SK-N-SH (cell line): Measurements from ENCODE around the gene NOX5. TPM values are rescaled to one million over a fixed set of nuclear protein-coding genes. Genes with fewer than 3 reads are reported as not detected.

ENCODE experiments used
- CTCF ChIA-PET: fragments of 300-600, 350-600 bp; formaldehyde crosslinking; extraction: SDS; loops from one replicate; lab custom pipeline; 2021; lab: Yijun Ruan, JAX
- POLR2A ChIA-PET: fragments of 350-600 bp; sonication (Branson Sonifier 250); formaldehyde crosslinking; extraction: SDS; loops from one replicate; lab custom pipeline; 2020; ENCODE audit warnings: antibody characterized with exemption, inconsistent platforms; lab: Yijun Ruan, JAX
- DNase-seq: peaks from one replicate; pipeline ENCODE4 v3.0.0; 2012
- H2AFZ ChIP-seq: fragments of 200-600 bp; sonication (generic); 2 replicates; pipeline ENCODE4 v1.8.1; 2016; ENCODE audit warnings: antibody characterized with exemption, mild to moderate bottlenecking, low read depth
- H3F3A ChIP-seq: fragments of 200-600 bp; sonication (generic); replicated peaks from 2 replicates; pipeline ENCODE3; 2016; ENCODE audit warnings: antibody characterized with exemption, mild to moderate bottlenecking; ENCODE audit not compliant: insufficient read depth
- H3K27ac ChIP-seq, 2 experiments: fragments of 200-500 bp in 1 of 2; fragments of 200-600 bp in 1 of 2; sonication (Bioruptor generic) in 1 of 2; sonication (generic), shearing (Covaris generic) in 1 of 2; 2 replicates each; pipeline versions ENCODE4 v1.5.1 to v1.6.1; 2014 to 2016; ENCODE audit warnings: low read depth in 2 of 2, inconsistent platforms in 1 of 2, low read length in 1 of 2, mild to moderate bottlenecking in 1 of 2, mixed read lengths in 1 of 2
- H3K27me3 ChIP-seq: fragments of 200-600 bp; sonication (generic), shearing (Covaris generic); 2 replicates; pipeline ENCODE4 v1.6.1; 2016; ENCODE audit warnings: mixed run types; ENCODE audit not compliant: insufficient read depth
- H3K36me3 ChIP-seq, 2 experiments: fragments of 200-500 bp in 1 of 2; fragments of 200-600 bp in 1 of 2; sonication (Bioruptor generic) in 1 of 2; sonication (generic) in 1 of 2; replicated peaks in 1 of 2; 2 replicates each; pipeline versions ENCODE3 to v1.5.1; 2014 to 2016; ENCODE audit warnings: low read length in 1 of 2, mild to moderate bottlenecking in 1 of 2; ENCODE audit not compliant: insufficient read depth in 2 of 2, control insufficient read depth in 1 of 2
- H3K4me1 ChIP-seq, 2 experiments: fragments of 200-500 bp in 1 of 2; fragments of 200-600 bp in 1 of 2; sonication (Bioruptor generic) in 1 of 2; sonication (generic), shearing (Covaris generic) in 1 of 2; 2 replicates each; pipeline versions ENCODE4 v1.5.1 to v1.6.1; 2014 to 2016; ENCODE audit warnings: low read depth in 1 of 2, low read length in 1 of 2, mixed run types in 1 of 2; ENCODE audit not compliant: insufficient read depth in 2 of 2, control insufficient read depth in 1 of 2
- H3K4me2 ChIP-seq: fragments of 200-600 bp; sonication (generic), shearing (Covaris generic); 2 replicates; pipeline ENCODE4 v1.6.1; 2017; ENCODE audit warnings: mixed run types
- H3K4me3 ChIP-seq, 2 experiments: fragments of 200-500 bp in 1 of 2; fragments of 200-600 bp in 1 of 2; sonication (Bioruptor generic) in 1 of 2; sonication (generic), shearing (Covaris generic) in 1 of 2; 2 replicates each; pipeline versions ENCODE4 v1.5.1 to v1.8.1; 2014 to 2016; ENCODE audit warnings: low read depth in 2 of 2, inconsistent platforms in 1 of 2, low read length in 1 of 2, mild to moderate bottlenecking in 1 of 2, mixed read lengths in 1 of 2, moderate library complexity in 1 of 2
- H3K79me2 ChIP-seq: fragments of 200-600 bp; sonication (generic); 2 replicates; pipeline ENCODE4 v1.8.1; 2017; ENCODE audit warnings: mild to moderate bottlenecking; ENCODE audit not compliant: insufficient read depth
- H3K9ac ChIP-seq: fragments of 200-600 bp; sonication (generic); 2 replicates; pipeline ENCODE4 v1.6.1; 2017; ENCODE audit warnings: mixed run types
- H3K9me2 ChIP-seq: fragments of 200-600 bp; sonication (generic); 2 replicates; pipeline ENCODE4 v1.6.1; 2017; ENCODE audit warnings: mixed run types
- H3K9me3 ChIP-seq: fragments of 200-600 bp; sonication (generic); 2 replicates; pipeline ENCODE4 v1.6.1; 2017; ENCODE audit warnings: mixed run types, mild to moderate bottlenecking, moderate library complexity
- H4K20me1 ChIP-seq: fragments of 200-600 bp; sonication (generic); 2 replicates; pipeline ENCODE4 v1.6.1; 2017; ENCODE audit warnings: mild to moderate bottlenecking, mixed run types; ENCODE audit not compliant: insufficient read depth
- ELF1 ChIP-seq: IDR thresholded peaks from 2 replicates; pipeline ENCODE4 v1.4.0; 2012
- EP300 ChIP-seq, 2 experiments: IDR thresholded peaks; 2 replicates each; pipeline versions ENCODE4 v1.4.0 to v1.6.1; 2012; ENCODE audit warnings: borderline replicate concordance in 1 of 2, low read depth in 1 of 2, low read length in 1 of 2
- EZH2phosphoT487 ChIP-seq: fragments of 200-600 bp; sonication (generic); IDR thresholded peaks from 2 replicates; pipeline ENCODE4 v1.6.1; 2017; ENCODE audit warnings: low read depth, mixed run types, mild to moderate bottlenecking, antibody characterized with exemption, moderate library complexity, borderline replicate concordance
- FOSL2 ChIP-seq: IDR thresholded peaks from 2 replicates; pipeline ENCODE4 v1.4.0; 2012; ENCODE audit warnings: low read depth, mild to moderate bottlenecking, moderate library complexity, borderline replicate concordance
- FOXJ3 ChIP-seq: sonication (generic); formaldehyde crosslinking; IDR thresholded peaks from 2 replicates; pipeline ENCODE4 v1.5.1; 2020; ENCODE audit warnings: mild to moderate bottlenecking, missing genetic modification reagents
- FOXM1 ChIP-seq: IDR thresholded peaks from 2 replicates; pipeline ENCODE4 v1.4.0; 2012; ENCODE audit warnings: low read depth, mild to moderate bottlenecking
- GABPA ChIP-seq: IDR thresholded peaks from 2 replicates; pipeline ENCODE4 v1.4.0; 2012; ENCODE audit warnings: low read depth, mild to moderate bottlenecking
- GATA2 ChIP-seq: sonication (generic); formaldehyde crosslinking; IDR thresholded peaks from 2 replicates; pipeline ENCODE4 v1.5.0; 2020; ENCODE audit warnings: mild to moderate bottlenecking, missing genetic modification reagents
- MEF2A ChIP-seq: IDR thresholded peaks from 2 replicates; pipeline ENCODE4 v1.4.0; 2012; ENCODE audit warnings: low read depth, borderline replicate concordance
- MXI1 ChIP-seq: IDR thresholded peaks from 2 replicates; pipeline ENCODE4 v1.6.1; 2012; ENCODE audit warnings: mild to moderate bottlenecking, low read depth, low read length, improper control_type of control experiment
- NFIC ChIP-seq: IDR thresholded peaks from 2 replicates; pipeline ENCODE4 v1.4.0; 2012; ENCODE audit warnings: borderline replicate concordance
- RAD21 ChIP-seq: IDR thresholded peaks from 2 replicates; pipeline ENCODE4 v1.6.1; 2012; ENCODE audit warnings: mild to moderate bottlenecking, low read length
- RCOR1 ChIP-seq: fragments of 150-350 bp; IDR thresholded peaks from 2 replicates; pipeline ENCODE4 v1.6.1; 2017; ENCODE audit warnings: antibody characterized with exemption, low read length
- RFX5 ChIP-seq: IDR thresholded peaks from 2 replicates; pipeline ENCODE4 v1.6.1; 2012; ENCODE audit warnings: mild to moderate bottlenecking, improper control_type of control experiment, low read length
- TCF12 ChIP-seq: IDR thresholded peaks from 2 replicates; pipeline ENCODE4 v1.4.0; 2012
- TEAD4 ChIP-seq: IDR thresholded peaks from 2 replicates; pipeline ENCODE4 v1.4.0; 2012; ENCODE audit warnings: mild to moderate bottlenecking, borderline replicate concordance; ENCODE audit not compliant: insufficient read depth
- YY1 ChIP-seq: IDR thresholded peaks from 2 replicates; pipeline ENCODE4 v1.4.0; 2012; ENCODE audit warnings: low read depth, mild to moderate bottlenecking
- WGBS: methylation state at CpG from one replicate; pipeline ENCODE4 v1.1.6; 2017; ENCODE audit warnings: low lambda C conversion rate; 5-methylcytosine and 5-hydroxymethylcytosine counted together
- polyA plus RNA-seq, 3 experiments: library from polyadenylated mRNA; depleted of rRNA; stranded (reverse); fragments of >200 nt; gene quantifications; 2 replicates each; pipeline ENCODE4 v1.2.3, GENCODE V29; 2012
- TF ChIP-seq, protein P1 (sequence below): fragments of 150-350 bp; IDR thresholded peaks from 2 replicates; pipeline ENCODE4 v1.6.1; 2016; ENCODE audit warnings: mild to moderate bottlenecking, low read depth, low read length
- TF ChIP-seq, protein P2 (sequence below): fragments of 150-350 bp; IDR thresholded peaks from 2 replicates; pipeline ENCODE4 v1.6.1; 2017; ENCODE audit warnings: antibody characterized with exemption, low read length, low read depth, borderline replicate concordance
- TF ChIP-seq, protein P3 (sequence below): IDR thresholded peaks from 2 replicates; pipeline ENCODE4 v1.4.0; 2012; ENCODE audit warnings: low read depth
- TF ChIP-seq, protein P4 (sequence below): IDR thresholded peaks from 2 replicates; pipeline ENCODE4 v1.4.0; 2012; ENCODE audit warnings: low read depth, borderline replicate concordance

Gene NOX5
- polyA plus RNA-seq, 1 of the 3 experiments (the other 2 are of a cell fraction): 0.05 TPM

DNA sequence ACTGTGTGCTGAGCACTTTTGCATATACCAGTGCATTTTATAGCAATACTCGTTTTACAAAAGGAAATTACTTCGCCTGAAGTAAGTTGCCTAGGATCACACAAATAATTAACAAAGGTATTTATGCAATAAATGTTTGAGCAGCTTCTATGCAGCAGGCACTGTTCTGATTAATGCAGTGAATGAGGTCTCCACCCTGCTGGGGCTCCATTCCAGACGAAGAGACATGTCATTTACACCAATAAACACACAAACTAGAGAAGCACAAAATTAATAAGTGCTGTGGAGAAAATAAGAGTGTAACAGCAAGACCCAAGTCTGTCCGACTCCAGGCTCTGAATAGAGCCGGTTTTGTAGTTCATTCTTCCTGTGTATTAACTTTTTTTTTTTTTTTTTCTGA, 17.5 kb downstream of the NOX5 start:
- 60% methylated on average over 5 of the region's 5 CpGs for WGBS
- H2AFZ ChIP-seq: no peak overlapping the region
- CTCF ChIA-PET: interaction anchor here (0.6 to 2.4 kb wide), 36 partner anchors 8 to 772 kb away, joined by 3 to 15 read pairs (median 4); partner anchors contain the start of genes GLCE and NOX5

DNA sequence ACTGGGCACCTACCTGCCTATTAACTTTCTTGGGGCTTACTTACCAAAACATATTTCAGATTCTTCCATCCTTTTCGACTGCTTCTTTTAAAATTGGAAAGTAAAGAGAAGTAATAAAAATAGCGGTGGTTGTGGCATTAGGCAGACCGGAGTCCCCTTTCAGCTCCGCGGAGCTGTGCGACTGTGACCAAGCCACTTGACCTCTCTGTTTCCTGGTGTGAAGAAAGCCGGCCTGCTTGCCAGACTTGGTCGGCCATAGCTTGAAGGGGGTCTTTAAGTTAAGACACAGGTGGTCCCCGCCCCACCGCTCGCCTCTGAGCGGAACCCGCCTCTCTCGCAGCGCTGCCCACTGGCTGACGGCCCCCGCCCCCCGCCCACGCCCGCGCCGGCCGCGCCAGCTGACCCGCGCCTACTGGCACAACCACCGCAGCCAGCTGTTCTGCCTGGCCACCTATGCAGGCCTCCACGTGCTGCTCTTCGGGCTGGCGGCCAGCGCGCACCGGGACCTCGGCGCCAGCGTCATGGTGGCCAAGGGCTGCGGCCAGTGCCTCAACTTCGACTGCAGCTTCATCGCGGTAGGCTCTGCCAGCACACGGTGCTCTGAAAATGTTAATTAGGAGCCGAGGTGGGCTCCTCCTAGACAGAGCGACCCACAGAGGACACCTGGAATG, 18.3 kb downstream of the NOX5 start:
- Histone ChIP-seq H3F3A (peaks cover 6% of the 10 kb centered on the region), H3K4me1 (no peaks in the 10 kb centered on the region; a peak in 1 of 4 replicates), H3K27me3 (no peaks in the 10 kb centered on the region), H3K36me3 (no peaks in the 10 kb centered on the region), H3K27ac (no peak overlapping the region), H2AFZ (no peak overlapping the region), H3K9me2 (no peaks in the 10 kb centered on the region), H3K4me2 (no peak overlapping the region), H3K79me2 (no peaks in the 10 kb centered on the region), H3K9me3 (no peaks in the 10 kb centered on the region), H3K4me3 (no peak overlapping the region), H4K20me1 (no peaks in the 10 kb centered on the region), H3K9ac (no peak overlapping the region)
- CTCF ChIA-PET: interaction anchor here (0.7 to 2.4 kb wide), 4 partner anchors 8 to 106 kb away, joined by 3 to 15 read pairs (median 6); no protein-coding TSS in a partner anchor
- DNase-seq: no peak
- 95% methylated on average over 21 of the region's 43 CpGs for WGBS
- TF ChIP-seq FOXM1 (no peak), FOXJ3 (CRISPR knock-in tag) (no peak), GABPA (no peak), TEAD4 (no peak), NFIC (no peak), EP300 (IDR thresholded peaks at IDR 0.05; ENCODE audit: borderline replicate concordance in 1 of 2, low read depth in 1 of 2, low read length in 1 of 2) (no peak), RAD21 (no peak), YY1 (no peak), MXI1 (no peak), ELF1 (no peak), RFX5 (no peak), EZH2phosphoT487 (no peak)
- TF ChIP-seq, protein P1, sequence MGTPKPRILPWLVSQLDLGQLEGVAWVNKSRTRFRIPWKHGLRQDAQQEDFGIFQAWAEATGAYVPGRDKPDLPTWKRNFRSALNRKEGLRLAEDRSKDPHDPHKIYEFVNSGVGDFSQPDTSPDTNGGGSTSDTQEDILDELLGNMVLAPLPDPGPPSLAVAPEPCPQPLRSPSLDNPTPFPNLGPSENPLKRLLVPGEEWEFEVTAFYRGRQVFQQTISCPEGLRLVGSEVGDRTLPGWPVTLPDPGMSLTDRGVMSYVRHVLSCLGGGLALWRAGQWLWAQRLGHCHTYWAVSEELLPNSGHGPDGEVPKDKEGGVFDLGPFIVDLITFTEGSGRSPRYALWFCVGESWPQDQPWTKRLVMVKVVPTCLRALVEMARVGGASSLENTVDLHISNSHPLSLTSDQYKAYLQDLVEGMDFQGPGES: no peak
- TF ChIP-seq, protein P2, sequence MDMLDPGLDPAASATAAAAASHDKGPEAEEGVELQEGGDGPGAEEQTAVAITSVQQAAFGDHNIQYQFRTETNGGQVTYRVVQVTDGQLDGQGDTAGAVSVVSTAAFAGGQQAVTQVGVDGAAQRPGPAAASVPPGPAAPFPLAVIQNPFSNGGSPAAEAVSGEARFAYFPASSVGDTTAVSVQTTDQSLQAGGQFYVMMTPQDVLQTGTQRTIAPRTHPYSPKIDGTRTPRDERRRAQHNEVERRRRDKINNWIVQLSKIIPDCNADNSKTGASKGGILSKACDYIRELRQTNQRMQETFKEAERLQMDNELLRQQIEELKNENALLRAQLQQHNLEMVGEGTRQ: no peak
- TF ChIP-seq, protein P3, sequence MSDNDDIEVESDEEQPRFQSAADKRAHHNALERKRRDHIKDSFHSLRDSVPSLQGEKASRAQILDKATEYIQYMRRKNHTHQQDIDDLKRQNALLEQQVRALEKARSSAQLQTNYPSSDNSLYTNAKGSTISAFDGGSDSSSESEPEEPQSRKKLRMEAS: no peak
- POLR2A ChIA-PET: no interaction called here

More for the DNA sequence above, 17.5 kb downstream of the NOX5 start:
- Histone ChIP-seq H3K27ac (no peak overlapping the region), H3K9me2 (no peaks in the 10 kb centered on the region), H3F3A (peaks cover 6% of the 10 kb centered on the region), H4K20me1 (no peaks in the 10 kb centered on the region), H3K27me3 (no peaks in the 10 kb centered on the region), H3K9me3 (no peaks in the 10 kb centered on the region), H3K4me2 (peak overlapping the region; percentile 25; the same call in 1 of the 2 replicates), H3K9ac (no peak overlapping the region), H3K36me3 (no peaks in the 10 kb centered on the region), H3K79me2 (no peaks in the 10 kb centered on the region), H3K4me1 (no peaks in the 10 kb centered on the region; a peak in 1 of 4 replicates), H3K4me3 (peak overlapping the region in 1 of 2 experiments; percentile 44; a peak in 2 of 4 replicates)
- DNase-seq: no peak
- POLR2A ChIA-PET: interaction anchor here (0.6 kb wide), 1 partner anchor 105 kb away, joined by 3 read pairs; no protein-coding TSS in a partner anchor
- no peak for TF ChIP-seq GABPA
- TF ChIP-seq, protein P4, sequence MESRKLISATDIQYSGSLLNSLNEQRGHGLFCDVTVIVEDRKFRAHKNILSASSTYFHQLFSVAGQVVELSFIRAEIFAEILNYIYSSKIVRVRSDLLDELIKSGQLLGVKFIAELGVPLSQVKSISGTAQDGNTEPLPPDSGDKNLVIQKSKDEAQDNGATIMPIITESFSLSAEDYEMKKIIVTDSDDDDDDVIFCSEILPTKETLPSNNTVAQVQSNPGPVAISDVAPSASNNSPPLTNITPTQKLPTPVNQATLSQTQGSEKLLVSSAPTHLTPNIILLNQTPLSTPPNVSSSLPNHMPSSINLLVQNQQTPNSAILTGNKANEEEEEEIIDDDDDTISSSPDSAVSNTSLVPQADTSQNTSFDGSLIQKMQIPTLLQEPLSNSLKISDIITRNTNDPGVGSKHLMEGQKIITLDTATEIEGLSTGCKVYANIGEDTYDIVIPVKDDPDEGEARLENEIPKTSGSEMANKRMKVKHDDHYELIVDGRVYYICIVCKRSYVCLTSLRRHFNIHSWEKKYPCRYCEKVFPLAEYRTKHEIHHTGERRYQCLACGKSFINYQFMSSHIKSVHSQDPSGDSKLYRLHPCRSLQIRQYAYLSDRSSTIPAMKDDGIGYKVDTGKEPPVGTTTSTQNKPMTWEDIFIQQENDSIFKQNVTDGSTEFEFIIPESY: no peak
- no peak for TF ChIP-seq MEF2A
- no peak for TF ChIP-seq FOSL2
- no peak for TF ChIP-seq RCOR1
- no peak for TF ChIP-seq FOXM1
- TF ChIP-seq GATA2 (CRISPR knock-in tag): no peak
- TF ChIP-seq, protein P3: no peak
- TF ChIP-seq TCF12: no peak
- no peak for TF ChIP-seq RFX5
- no peak for TF ChIP-seq FOXJ3 (CRISPR knock-in tag)
